BE2C (cell line): Measurements from ENCODE around the gene GSTO1. TPM values are rescaled to one million over a fixed set of nuclear protein-coding genes. Genes with fewer than 3 reads are reported as not detected.

Source experiments
- DNase-seq: peaks from one replicate; pipeline ENCODE4 v3.0.0-alpha.2; 2020
- H3K27me3 ChIP-seq: fragments of 250-450 bp; sonication (Bioruptor Pico); 2 replicates; pipeline ENCODE4 v1.5.1; 2020; ENCODE audit warnings: mild to moderate bottlenecking
- H3K36me3 ChIP-seq: fragments of 250-450 bp; sonication (Bioruptor Pico); 2 replicates; pipeline ENCODE4 v1.5.1; 2020; ENCODE audit warnings: mild to moderate bottlenecking
- H3K4me1 ChIP-seq: fragments of 250-450 bp; sonication (Bioruptor Pico); 2 replicates; pipeline ENCODE4 v1.5.1; 2020
- H3K4me3 ChIP-seq: 2 replicates; pipeline ENCODE4 v1.5.1; 2011; ENCODE audit warnings: low read depth, low read length
- H3K9me3 ChIP-seq: fragments of 250-450 bp; sonication (Bioruptor Pico); 2 replicates; pipeline ENCODE4 v1.5.1; 2020
- CTCF ChIP-seq: IDR thresholded peaks from 2 replicates; pipeline ENCODE4 v1.5.1; 2012; ENCODE audit warnings: mild to moderate bottlenecking, low read depth, low read length
- polyA plus RNA-seq: library from polyadenylated mRNA; unstranded; fragments of >200 nt; gene quantifications from one replicate; pipeline ENCODE4 v1.2.1, GENCODE V29; 2012; ENCODE audit warnings: low read depth, missing spikeins; ENCODE audit not compliant: insufficient read length, insufficient read depth

GSTO1 gene
- 83.4 TPM for polyA plus RNA-seq

DNA sequence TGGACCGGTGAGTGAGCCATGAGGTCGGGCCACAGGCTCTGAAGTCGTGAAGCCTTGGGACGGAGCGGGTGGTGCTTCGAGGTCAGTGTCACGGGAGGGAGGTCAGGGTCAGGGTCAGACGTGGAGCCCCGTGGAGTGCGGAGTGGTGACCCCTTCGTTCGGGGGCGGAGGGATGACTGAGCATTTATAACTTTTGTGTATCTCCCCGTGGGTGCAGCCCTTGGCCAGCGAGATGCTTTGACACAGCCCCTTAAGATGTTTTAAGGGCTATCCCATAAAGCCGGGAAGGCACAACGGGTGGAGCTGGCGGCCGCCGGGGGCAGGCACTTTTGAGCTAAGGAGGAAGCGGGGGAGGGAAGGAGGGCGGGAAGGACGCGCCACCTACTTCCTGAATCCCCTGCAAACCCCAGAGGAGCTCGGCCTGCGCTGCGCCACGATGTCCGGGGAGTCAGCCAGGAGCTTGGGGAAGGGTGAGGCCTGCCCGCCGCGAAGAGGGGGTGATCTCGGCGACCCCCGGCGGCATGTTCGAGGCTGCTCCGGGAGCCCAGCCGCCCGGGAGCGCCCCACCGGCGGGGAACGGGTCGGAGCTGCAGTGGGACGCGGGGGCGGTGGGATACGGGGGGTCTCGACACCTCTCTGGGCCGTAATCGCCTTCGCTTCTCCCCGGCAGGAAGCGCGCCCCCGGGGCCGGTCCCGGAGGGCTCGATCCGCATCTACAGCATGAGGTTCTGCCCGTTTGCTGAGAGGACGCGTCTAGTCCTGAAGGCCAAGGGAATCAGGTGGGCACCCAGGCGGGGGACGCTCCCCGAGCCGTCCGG lies at the start of gene GSTO1:
TSS of gene GSTO1 (plus strand) at position 400 of the 818 bp plus-strand sequence. CDS start at position 437, 37 bp downstream.
- DNase-seq, result peak; percentile 66
- Histone ChIP-seq H3K36me3 (peaks cover 20% of the 10 kb centered on the region), H3K4me3 (peak within 1 kb of the TSS; percentile 82), H3K9me3 (no peaks in the 10 kb centered on the region), H3K4me1 (peaks cover 8% of the 10 kb centered on the region), H3K27me3 (no peaks in the 10 kb centered on the region)
- TF ChIP-seq CTCF, result no peak

- no peak for DNase-seq
- Histone ChIP-seq H3K4me3 (no peak overlapping the region), H3K9me3 (no peaks in the 10 kb centered on the region), H3K36me3 (no peaks in the 10 kb centered on the region), H3K4me1 (no peaks in the 10 kb centered on the region), H3K27me3 (peaks cover 6% of the 10 kb centered on the region)
- no peak for TF ChIP-seq CTCF
Observed at GRCh38 chr10:104208730-104209129, 46.0 kb upstream of the GSTO1 start.

DNA sequence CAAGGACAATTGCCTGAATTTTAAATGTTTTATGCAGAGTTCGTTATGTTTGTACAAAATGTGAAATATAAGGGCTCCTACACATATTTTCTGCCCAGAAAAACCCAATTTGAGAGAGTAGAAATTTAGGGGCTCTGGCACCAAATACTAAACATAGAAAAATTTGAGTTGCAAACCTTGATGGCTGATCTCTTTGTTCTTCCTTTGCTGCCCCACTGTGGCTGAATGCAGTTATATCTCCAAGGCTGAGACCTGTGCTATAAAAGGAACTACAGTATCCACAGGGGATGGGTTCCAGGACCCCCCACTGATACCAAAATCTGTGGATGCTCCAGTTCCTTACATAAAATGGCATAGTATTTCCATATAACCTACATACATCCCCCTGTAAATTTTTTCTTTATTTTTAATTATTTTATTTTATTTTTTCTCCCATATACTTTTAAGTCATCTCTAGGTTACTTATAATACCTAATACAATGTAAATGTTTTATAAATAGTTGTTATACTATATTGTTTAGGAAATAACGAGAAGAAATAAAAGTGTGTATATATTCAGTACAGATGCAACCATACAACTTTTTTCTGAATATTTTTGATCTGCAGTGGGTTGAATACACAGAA lies 45.0 kb upstream of the GSTO1 start:
- peak; percentile 66 for TF ChIP-seq CTCF
- Histone ChIP-seq H3K9me3 (no peaks in the 10 kb centered on the region), H3K4me1 (no peaks in the 10 kb centered on the region), H3K36me3 (no peaks in the 10 kb centered on the region), H3K4me3 (no peak overlapping the region), H3K27me3 (peaks cover 6% of the 10 kb centered on the region)
- peak; percentile 31 for DNase-seq

DNA sequence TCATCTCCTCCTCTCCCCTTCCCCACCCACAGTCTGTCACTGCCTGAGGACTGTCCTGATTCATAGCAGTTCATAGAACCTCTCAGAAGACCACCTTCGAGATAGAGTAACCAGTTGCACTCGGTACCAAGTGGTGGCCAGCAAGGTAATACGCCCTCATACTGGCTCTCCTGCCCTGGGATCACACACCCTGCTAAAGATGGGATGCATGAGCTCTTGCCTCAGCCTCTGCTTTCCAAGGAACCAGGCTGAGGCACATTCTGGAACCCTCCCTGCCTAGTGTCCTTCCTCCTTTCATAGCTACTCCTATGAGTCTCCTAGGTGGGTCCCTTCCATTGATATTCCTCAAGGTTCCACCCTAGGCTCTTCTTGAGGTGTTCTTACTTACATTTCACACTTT lies 38.1 kb upstream of the GSTO1 start:
- Histone ChIP-seq H3K27me3 (peaks cover 6% of the 10 kb centered on the region), H3K4me3 (no peak overlapping the region), H3K36me3 (no peaks in the 10 kb centered on the region), H3K4me1 (no peaks in the 10 kb centered on the region), H3K9me3 (no peaks in the 10 kb centered on the region)
- no peak for DNase-seq
- no peak for TF ChIP-seq CTCF

DNA sequence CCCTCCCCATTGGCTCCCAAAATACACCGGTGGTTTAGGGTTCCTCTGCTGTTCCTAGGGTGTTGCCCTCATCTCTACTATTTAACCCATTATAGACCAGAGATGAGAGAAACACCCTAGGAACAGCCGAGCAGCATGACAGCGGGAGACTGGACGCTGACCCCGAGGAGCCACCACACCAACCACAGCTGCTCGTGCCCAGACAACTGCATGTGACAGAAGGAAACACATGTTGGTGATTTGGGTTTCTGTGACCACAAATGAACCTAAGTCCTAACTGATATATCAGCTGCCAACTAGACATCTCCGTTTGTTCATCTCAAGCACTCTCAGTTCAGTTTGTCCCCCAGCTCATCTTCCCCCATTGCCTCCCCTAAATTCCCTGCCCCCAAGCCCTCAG lies 35.9 kb upstream of the GSTO1 start:
- DNase-seq, result no peak
- Histone ChIP-seq H3K36me3 (no peaks in the 10 kb centered on the region), H3K4me1 (no peaks in the 10 kb centered on the region), H3K4me3 (no peak overlapping the region), H3K9me3 (no peaks in the 10 kb centered on the region), H3K27me3 (peaks cover 3% of the 10 kb centered on the region; the same call in 1 of the 2 replicates)
- TF ChIP-seq CTCF, result no peak

- Histone ChIP-seq H3K27me3 (peaks cover 7% of the 10 kb centered on the region; the same call in 1 of the 2 replicates), H3K9me3 (no peaks in the 10 kb centered on the region), H3K4me3 (no peak overlapping the region), H3K36me3 (no peaks in the 10 kb centered on the region), H3K4me1 (no peaks in the 10 kb centered on the region)
- no peak for DNase-seq
- TF ChIP-seq CTCF, result no peak
Observed at GRCh38 chr10:104220522-104220921, 34.2 kb upstream of the GSTO1 start.
